K562 (cell line): ENCODE results near the gene CCDC192. TPM values are rescaled to one million over a fixed set of nuclear protein-coding genes. Genes with fewer than 3 reads are reported as not detected.

Experiments
- ATAC-seq: fragments of 200-7000 bp; cut with Tn5 transposase; 3 replicates; pipeline ENCODE4 v1.9.1; 2020; ENCODE audit warnings: moderate library complexity
- BruUV-seq: library from RNA; stranded (reverse); fragments of 400-500 nt; replicated peaks from 2 replicates; lab custom pipeline; 2021; lab: Mats Ljungman, UMichigan
- CTCF ChIA-PET: fragments of 300-600 bp; formaldehyde crosslinking; extraction: SDS; loops from one replicate; lab custom pipeline; 2021; ENCODE audit warnings: low intra/inter-chr PET ratio; lab: Yijun Ruan, JAX
- POLR2A ChIA-PET: fragments of 300-600, 350-650 bp; sonication (Branson Sonifier 250); formaldehyde crosslinking; extraction: SDS; loops from one replicate; lab custom pipeline; 2021; ENCODE audit warnings: antibody characterized with exemption, inconsistent platforms; lab: Yijun Ruan, JAX
- DNase-seq, 4 experiments: peaks; one replicate each; pipeline versions ENCODE4 v3.0.0 to v3.0.0-alpha.2; 2011 to 2018; ENCODE audit warnings: low spot score in 3 of 4, mixed read lengths in 3 of 4; ENCODE audit errors: extremely low read depth in 1 of 4
- FAIRE-seq: peaks from 2 replicates; lab custom pipeline; 2011; peaks lifted over from hg19 to GRCh38; lab: Jason Lieb, UNC
- H2AFZ ChIP-seq: 2 replicates; pipeline ENCODE4 v1.6.0; 2011; ENCODE audit warnings: low read depth, low read length, control low read depth, inconsistent platforms
- H3K27ac ChIP-seq: fragments of 200-600 bp; 3 replicates; pipeline ENCODE4 v1.8.0; 2011; ENCODE audit warnings: low read depth, mild to moderate bottlenecking, control low read depth, inconsistent platforms, low read length, moderate library complexity, mixed read lengths; ENCODE audit errors: extremely low read depth
- H3K27me3 ChIP-seq, 2 experiments: fragments of 300-600 bp in 1 of 2; 2 replicates in 1 of 2; 3 replicates in 1 of 2; pipeline versions ENCODE4 v1.6.0 to v1.8.0; 2011; ENCODE audit warnings: inconsistent platforms in 2 of 2, low read length in 2 of 2, mild to moderate bottlenecking in 1 of 2, mixed read lengths in 1 of 2, moderate library complexity in 1 of 2; ENCODE audit not compliant: control insufficient read depth in 2 of 2, insufficient read depth in 2 of 2
- H3K36me3 ChIP-seq: fragments of 300-600 bp; 3 replicates; pipeline ENCODE4 v1.8.0; 2011; ENCODE audit warnings: mild to moderate bottlenecking, low read length, inconsistent platforms; ENCODE audit not compliant: control insufficient read depth, insufficient read depth
- H3K4me1 ChIP-seq, 2 experiments: fragments of 200-600 bp in 1 of 2; replicated peaks in 1 of 2; 2 replicates in 1 of 2; 3 replicates in 1 of 2; pipeline versions ENCODE4 v1.5.1 to v1.8.0; 2011; ENCODE audit warnings: inconsistent platforms in 2 of 2, low read length in 2 of 2, mild to moderate bottlenecking in 1 of 2, mixed read lengths in 1 of 2, moderate library complexity in 1 of 2; ENCODE audit not compliant: control insufficient read depth in 2 of 2, insufficient read depth in 2 of 2
- H3K4me2 ChIP-seq: 2 replicates; pipeline ENCODE4 v1.6.1; 2011; ENCODE audit warnings: low read length, control low read depth, inconsistent platforms, mixed read lengths; ENCODE audit not compliant: insufficient read depth
- H3K4me3 ChIP-seq: fragments of 200-600 bp; sonication (generic), shearing (Covaris generic); 2 replicates; pipeline ENCODE4 v1.5.1; 2016; ENCODE audit warnings: control low read depth, inconsistent platforms
- H3K79me2 ChIP-seq: fragments of 200-600 bp; 3 replicates; pipeline ENCODE4 v1.8.0; 2011; ENCODE audit warnings: low read length, inconsistent platforms; ENCODE audit not compliant: control insufficient read depth, insufficient read depth
- H3K9ac ChIP-seq, 2 experiments: 2 replicates each; pipeline versions ENCODE4 v1.6.0 to v1.6.1; 2011; ENCODE audit warnings: low read depth in 2 of 2, low read length in 2 of 2, control low read depth in 1 of 2, inconsistent platforms in 1 of 2, mild to moderate bottlenecking in 1 of 2, mixed read lengths in 1 of 2; ENCODE audit not compliant: insufficient read depth in 1 of 2
- H3K9me1 ChIP-seq: one replicate; pipeline ENCODE4 v1.6.0; 2011; ENCODE audit warnings: inconsistent platforms, mild to moderate bottlenecking, low read length, moderate library complexity; ENCODE audit not compliant: control insufficient read depth, insufficient read depth
- H3K9me3 ChIP-seq: replicated peaks from 2 replicates; pipeline ENCODE4 v1.5.1; 2011; ENCODE audit warnings: low read depth, low read length, inconsistent platforms; ENCODE audit not compliant: control insufficient read depth, insufficient read depth
- H4K20me1 ChIP-seq: replicated peaks from 2 replicates; pipeline ENCODE4 v1.6.1; 2011; ENCODE audit warnings: low read length, inconsistent platforms, mixed read lengths; ENCODE audit not compliant: control insufficient read depth, insufficient read depth
- BMI1 ChIP-seq: fragments of 150-350 bp; IDR thresholded peaks from 2 replicates; pipeline ENCODE4 v1.6.1; 2014; ENCODE audit warnings: low read length
- CTCF ChIP-seq, 3 experiments: IDR thresholded peaks in 2 of 3; conservative IDR thresholded peaks in 1 of 3; 2 replicates each; pipeline ENCODE4 v1.5.1; 2011 to 2012; ENCODE audit warnings: low read length in 3 of 3, mild to moderate bottlenecking in 3 of 3, control low read depth in 2 of 3, improper control_type of control experiment in 1 of 3, inconsistent platforms in 1 of 3, low read depth in 1 of 3, mixed read lengths in 1 of 3, moderate library complexity in 1 of 3; ENCODE audit not compliant: insufficient read depth in 2 of 3
- HDAC8 ChIP-seq: fragments of 450-650 bp; IDR thresholded peaks from 2 replicates; pipeline ENCODE4 v1.6.1; 2016; ENCODE audit warnings: mild to moderate bottlenecking, missing genetic modification characterization, moderate library complexity, missing compliant biosample characterization
- LCOR ChIP-seq: sonication (generic); formaldehyde crosslinking; IDR thresholded peaks from 2 replicates; pipeline ENCODE4 v1.8.0; 2022; ENCODE audit warnings: mild to moderate bottlenecking, missing genetic modification reagents
- MCM3 ChIP-seq: fragments of 450-650 bp; IDR thresholded peaks from 2 replicates; pipeline ENCODE4 v1.6.1; 2016
- MECOM ChIP-seq: fragments of 250-450 bp; sonication (Bioruptor Pico); IDR thresholded peaks from 2 replicates; pipeline ENCODE4 v1.8.0; 2022; ENCODE audit warnings: inconsistent platforms
- MEF2D ChIP-seq: conservative IDR thresholded peaks from 2 replicates; pipeline ENCODE4 v1.6.1; 2016; ENCODE audit warnings: low read depth, missing genetic modification characterization, missing compliant biosample characterization
- NR4A1 ChIP-seq, 2 experiments: fragments of 250-450 bp in 1 of 2; fragments of 450-650 bp in 1 of 2; sonication (Bioruptor Pico) in 1 of 2; IDR thresholded peaks; 2 replicates each; pipeline versions ENCODE4 v1.4.0 to v1.6.1; 2016 to 2020; ENCODE audit warnings: mild to moderate bottlenecking in 2 of 2, missing compliant biosample characterization in 1 of 2, missing genetic modification characterization in 1 of 2, moderate library complexity in 1 of 2
- POLR2G ChIP-seq: fragments of 200-400 bp; formaldehyde crosslinking; IDR thresholded peaks from 2 replicates; pipeline ENCODE4 v1.6.1; 2017; ENCODE audit warnings: low read depth, mild to moderate bottlenecking, antibody characterized with exemption, low read length, moderate library complexity
- RHOXF2B ChIP-seq: fragments of 250-450 bp; sonication (Bioruptor Pico); conservative IDR thresholded peaks from 2 replicates; pipeline ENCODE4 v1.5.1; 2021
- TAF9B ChIP-seq: fragments of 450-650 bp; IDR thresholded peaks from 2 replicates; pipeline ENCODE4 v1.6.1; 2018; ENCODE audit warnings: mild to moderate bottlenecking; ENCODE audit not compliant: partially characterized antibody
- TAL1 ChIP-seq: fragments of 450-650 bp; IDR thresholded peaks from 2 replicates; pipeline ENCODE4 v1.6.1; 2016; ENCODE audit warnings: mild to moderate bottlenecking
- XRCC5 ChIP-seq: fragments of 200-400 bp; formaldehyde crosslinking; IDR thresholded peaks from 2 replicates; pipeline ENCODE4 v1.6.1; 2017; ENCODE audit warnings: low read depth, mild to moderate bottlenecking, low read length
- ZBTB7A ChIP-seq: IDR thresholded peaks from 2 replicates; pipeline ENCODE4 v1.6.1; 2011; ENCODE audit warnings: low read depth, mild to moderate bottlenecking, low read length, moderate library complexity, borderline replicate concordance; ENCODE audit not compliant: control insufficient read depth
- ZNF584 ChIP-seq: fragments of 200-800 bp; sonication (Bioruptor generic); IDR thresholded peaks from 2 replicates; pipeline ENCODE4 v1.6.1; 2016; ENCODE audit warnings: low read depth, mild to moderate bottlenecking, missing genetic modification characterization, missing compliant biosample characterization
- ZNF668 ChIP-seq: fragments of 250-450 bp; sonication (Bioruptor Pico); IDR thresholded peaks from 2 replicates; pipeline ENCODE4 v1.8.0; 2022; ENCODE audit warnings: mild to moderate bottlenecking, inconsistent platforms
- WGBS: fragments of 100-300 bp; shearing (Covaris generic); methylation state at CpG from one replicate; pipeline ENCODE4 v1.1.6; 2016; ENCODE audit warnings: low coverage, mixed read lengths; ENCODE audit not compliant: insufficient coverage; ENCODE audit errors: missing lambda C conversion rate; 5-methylcytosine and 5-hydroxymethylcytosine counted together
- in situ Hi-C: fragments of 300-500 bp; cut with MboI; formaldehyde crosslinking; loops from 4 replicates; pipeline ENCODE4 v1.15.0; 2018; ENCODE audit warnings: inconsistent platforms, mixed read lengths
- intact Hi-C: fragments of 100-400 bp; cut with micrococcal nuclease; formaldehyde crosslinking; loops from 2 replicates; pipeline ENCODE4 v1.14.2; 2022
- polyA plus RNA-seq, 8 experiments: library from polyadenylated mRNA; depleted of rRNA in 4 of 8; stranded (reverse) in 5 of 8; unstranded in 3 of 8; fragments of >200 nt; fragmentation: Nextera tagmentation in 2 of 8; fragmentation: Illumina TruSeq in 1 of 8; extraction: Ambion mirVana in 2 of 8; extraction: Trizol in 1 of 8; gene quantifications; 2 replicates each; pipeline versions ENCODE4 v1.2.1 to v1.2.3, GENCODE V29; 2011 to 2014; ENCODE audit warnings: inconsistent platforms in 1 of 8, missing spikeins in 1 of 8
- total RNA-seq, 7 experiments: library from RNA; depleted of rRNA in 6 of 7; stranded (reverse); fragments of >200 nt in 6 of 7; fragmentation: Illumina TruSeq in 2 of 7; extraction: Trizol in 2 of 7; gene quantifications; 2 replicates each; pipeline versions ENCODE4 v1.2.1 to v1.2.3, GENCODE V29; 2011 to 2021; ENCODE audit warnings: low replicate concordance in 1 of 7
- TF ChIP-seq, protein P1 (sequence below): IDR thresholded peaks from 2 replicates; pipeline ENCODE4 v1.6.1; 2011; ENCODE audit not compliant: insufficient read length; ENCODE audit errors: extremely low read depth
- TF ChIP-seq, protein P2 (sequence below): fragments of 450-650 bp; conservative IDR thresholded peaks from 2 replicates; pipeline ENCODE4 v1.6.1; 2016; ENCODE audit warnings: missing genetic modification characterization, low read depth, mild to moderate bottlenecking, missing compliant biosample characterization, moderate library complexity
- TF ChIP-seq, protein P3 (sequence below): sonication (generic); formaldehyde crosslinking; IDR thresholded peaks from 2 replicates; pipeline ENCODE4 v1.9.0; 2022; ENCODE audit warnings: mild to moderate bottlenecking, missing genetic modification reagents

The CCDC192 gene
- total and polyA plus RNA-seq, 9 of the 15 experiments (the other 6 are each of a cell fraction or from before 2014, with no cell fraction given): 0.21 to 0.66 (median 0.38) TPM; not detected in 2

DNA sequence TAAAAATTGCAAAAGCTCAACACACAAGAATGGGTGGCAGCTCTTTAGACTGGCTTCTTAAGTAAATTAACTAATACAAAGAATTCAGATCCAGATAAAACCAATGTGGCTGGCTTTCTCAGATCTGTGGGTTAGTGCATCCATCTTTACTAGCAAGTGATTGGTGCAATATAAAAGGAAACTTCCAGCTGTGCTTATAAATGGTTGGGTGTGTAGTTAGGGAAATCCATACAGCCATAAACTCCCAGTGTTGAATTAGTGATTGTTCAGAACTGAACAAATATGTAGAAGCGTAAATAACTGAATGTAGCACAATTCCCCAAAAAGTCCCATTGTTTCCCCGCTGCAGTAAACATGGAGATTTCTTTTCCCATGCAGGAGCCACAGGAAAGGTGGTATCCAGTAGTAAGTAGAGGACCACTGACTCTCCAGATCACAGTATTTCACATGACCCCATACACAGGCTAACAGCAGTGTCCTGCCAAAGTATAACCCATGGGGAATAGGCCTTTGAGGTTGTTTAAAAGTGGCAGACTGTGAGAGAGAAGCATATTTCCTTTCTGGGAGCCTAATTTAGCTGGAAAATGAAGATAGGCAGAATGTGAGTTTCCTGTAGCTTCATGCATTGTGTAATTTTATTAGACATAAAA is 207.2 kb downstream of the CCDC192 start:
- Histone ChIP-seq H2AFZ (no peak overlapping the region), H3K4me2 (no peak overlapping the region), H4K20me1 (no peaks in the 10 kb centered on the region), H3K4me1 (no peaks in the 10 kb centered on the region), H3K9ac (no peak overlapping the region), H3K9me3 (no peaks in the 10 kb centered on the region), H3K27ac (no peak overlapping the region), H3K9me1 (no peaks in the 10 kb centered on the region), H3K79me2 (no peaks in the 10 kb centered on the region), H3K36me3 (no peaks in the 10 kb centered on the region), H3K4me3 (no peak overlapping the region), H3K27me3 (no peaks in the 10 kb centered on the region)
- intact Hi-C loops (no loop called here), in situ Hi-C loops (no loop called here)
- no TSS peak for BruUV-seq
- no peak for ATAC-seq
- no peak for FAIRE-seq
- CTCF ChIA-PET: no interaction called here
- POLR2A ChIA-PET: interaction anchor here (0.6 kb wide), 1 partner anchor 153 kb away, joined by 3 read pairs; no protein-coding TSS in a partner anchor
- no peak for DNase-seq
- WGBS: 5% methylated on average over 2 of the region's 2 CpGs
- TF ChIP-seq CTCF (IDR thresholded peaks at IDR 0.05 in 2 of 3, conservative IDR thresholded peaks at IDR 0.05 in 1 of 3; ENCODE audit: insufficient read depth in 2 of 3, low read depth in 1 of 3, low read length in 3 of 3) (no peak), MCM3 (no peak), TAL1 (no peak), MEF2D (tag) (no peak), TAF9B (no peak), ZNF584 (CRISPR knock-in tag) (no peak), POLR2G (no peak), ZBTB7A (no peak), RHOXF2B (no peak), HDAC8 (tag) (no peak), BMI1 (no peak), ZNF668 (CRISPR knock-in tag) (no peak), NR4A1 (CRISPR knock-in tag; IDR thresholded peaks at IDR 0.05) (no peak), NR4A1 (tag; IDR thresholded peaks at IDR 0.05) (no peak), MECOM (CRISPR knock-in tag) (no peak), XRCC5 (no peak), LCOR (CRISPR knock-in tag) (no peak)
- TF ChIP-seq, protein P1, sequence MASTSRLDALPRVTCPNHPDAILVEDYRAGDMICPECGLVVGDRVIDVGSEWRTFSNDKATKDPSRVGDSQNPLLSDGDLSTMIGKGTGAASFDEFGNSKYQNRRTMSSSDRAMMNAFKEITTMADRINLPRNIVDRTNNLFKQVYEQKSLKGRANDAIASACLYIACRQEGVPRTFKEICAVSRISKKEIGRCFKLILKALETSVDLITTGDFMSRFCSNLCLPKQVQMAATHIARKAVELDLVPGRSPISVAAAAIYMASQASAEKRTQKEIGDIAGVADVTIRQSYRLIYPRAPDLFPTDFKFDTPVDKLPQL: no peak
- TF ChIP-seq, protein P2, sequence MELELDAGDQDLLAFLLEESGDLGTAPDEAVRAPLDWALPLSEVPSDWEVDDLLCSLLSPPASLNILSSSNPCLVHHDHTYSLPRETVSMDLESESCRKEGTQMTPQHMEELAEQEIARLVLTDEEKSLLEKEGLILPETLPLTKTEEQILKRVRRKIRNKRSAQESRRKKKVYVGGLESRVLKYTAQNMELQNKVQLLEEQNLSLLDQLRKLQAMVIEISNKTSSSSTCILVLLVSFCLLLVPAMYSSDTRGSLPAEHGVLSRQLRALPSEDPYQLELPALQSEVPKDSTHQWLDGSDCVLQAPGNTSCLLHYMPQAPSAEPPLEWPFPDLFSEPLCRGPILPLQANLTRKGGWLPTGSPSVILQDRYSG (tag): no peak
- TF ChIP-seq, protein P3, sequence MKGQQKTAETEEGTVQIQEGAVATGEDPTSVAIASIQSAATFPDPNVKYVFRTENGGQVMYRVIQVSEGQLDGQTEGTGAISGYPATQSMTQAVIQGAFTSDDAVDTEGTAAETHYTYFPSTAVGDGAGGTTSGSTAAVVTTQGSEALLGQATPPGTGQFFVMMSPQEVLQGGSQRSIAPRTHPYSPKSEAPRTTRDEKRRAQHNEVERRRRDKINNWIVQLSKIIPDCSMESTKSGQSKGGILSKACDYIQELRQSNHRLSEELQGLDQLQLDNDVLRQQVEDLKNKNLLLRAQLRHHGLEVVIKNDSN (CRISPR knock-in tag): no peak
